NCI-H1694 (cell line): ENCODE data around the gene COPB1.
A peak's percentile ranks its signal among the peaks of the same experiment; 100 is the strongest.
"Not testable (repeated sequence)": the region's sequence is repeated elsewhere in the genome, so short reads cannot be mapped to it uniquely, and the experiment has no call there.

Source experiments
- DNase-seq: peaks from one replicate; lab custom pipeline; 2025; lab: John Stamatoyannopoulos, UW

The COPB1 gene

GRCh38 chr11:14499560-14500180, at the start of gene COPB1:
Gene COPB1 (minus strand): TSS chr11:14499811. CDS start chr11:14498928, 883 bp downstream.
- DNase-seq: peak; percentile 50

GRCh38 chr11:14547440-14547839, 47.8 kb upstream of the COPB1 start:
- DNase-seq: no peak

- DNase-seq: no peak
These were observed 47.1 kb upstream of the COPB1 start for GRCh38 chr11:14546672-14547071.

- DNase-seq: no peak
These were observed 45.0 kb upstream of the COPB1 start for GRCh38 chr11:14544611-14545010.

GRCh38 chr11:14543260-14543659, 43.6 kb upstream of the COPB1 start:
- no peak for DNase-seq

- DNase-seq: no peak
These were observed 42.7 kb upstream of the COPB1 start for GRCh38 chr11:14542324-14542723.

GRCh38 chr11:14541192-14541947, 41.8 kb upstream of the COPB1 start:
- no peak for DNase-seq

GRCh38 chr11:14539982-14540421, 40.4 kb upstream of the COPB1 start:
- no peak for DNase-seq

GRCh38 chr11:14538926-14539554, 39.4 kb upstream of the COPB1 start:
- no peak for DNase-seq

- DNase-seq: peak; percentile 40
These were observed 38.8 kb upstream of the COPB1 start for GRCh38 chr11:14538271-14538925.

GRCh38 chr11:14537134-14537599, 37.6 kb upstream of the COPB1 start:
- peak; percentile 34 for DNase-seq

- not testable (repeated sequence) for DNase-seq
These were observed 35.6 kb upstream of the COPB1 start for GRCh38 chr11:14535166-14535565.

GRCh38 chr11:14529951-14530350, 30.3 kb upstream of the COPB1 start:
- no peak for DNase-seq

- DNase-seq: no peak
These were observed 29.7 kb upstream of the COPB1 start for GRCh38 chr11:14529321-14529720.

- DNase-seq: no peak
These were observed 23.2 kb upstream of the COPB1 start for GRCh38 chr11:14522801-14523200.

- DNase-seq: no peak
These were observed 22.6 kb upstream of the COPB1 start for GRCh38 chr11:14522245-14522644.

GRCh38 chr11:14520747-14521151, 21.1 kb upstream of the COPB1 start:
- DNase-seq: no peak

GRCh38 chr11:14519917-14520746, 20.5 kb upstream of the COPB1 start, which contains the start of gene PSMA1:
Gene PSMA1 (minus strand): TSS chr11:14520386. CDS start chr11:14520299, 87 bp downstream.
- DNase-seq: peak; percentile 89

GRCh38 chr11:14519597-14519916, 19.9 kb upstream of the COPB1 start:
- DNase-seq: no peak

GRCh38 chr11:14518820-14519219, 19.2 kb upstream of the COPB1 start:
- DNase-seq: no peak

GRCh38 chr11:14513800-14514199, 14.2 kb upstream of the COPB1 start:
- DNase-seq: no peak

GRCh38 chr11:14506532-14506931, 6.9 kb upstream of the COPB1 start:
- DNase-seq: no peak
